Neural cell (in vitro differentiated cells): ENCODE data around the gene CAMSAP3.

ENCODE experiments used
- CTCF ChIP-seq: fragments of 450-650 bp; IDR thresholded peaks from 2 replicates; pipeline ENCODE4 v1.5.1; 2014; ENCODE audit warnings: antibody characterized with exemption, mild to moderate bottlenecking, moderate library complexity; ENCODE audit not compliant: poor library complexity, severe bottlenecking
- TAF1 ChIP-seq: IDR thresholded peaks from 2 replicates; pipeline ENCODE4 v1.6.1; 2012; ENCODE audit warnings: low read depth

GRCh38 chr19:7662657-7663056, 67.0 kb downstream of the CAMSAP3 start:
- TF ChIP-seq CTCF, result no peak
- TF ChIP-seq TAF1, result no peak
